ENCODE results near the gene ARHGAP24.

Gene ARHGAP24

GRCh38 chr4:85778632-85779131 lies 303.7 kb downstream of the ARHGAP24 start:
- no peak for DNase-seq (ENCODE audit: low read depth)

GRCh38 chr4:85779165-85779564 lies 304.2 kb downstream of the ARHGAP24 start:
- DNase-seq (ENCODE audit: low read depth), result no peak

GRCh38 chr4:85780664-85781063 lies 305.7 kb downstream of the ARHGAP24 start:
- DNase-seq (ENCODE audit: low read depth), result no peak

- DNase-seq (ENCODE audit: low read depth), result no peak
Measured at GRCh38 chr4:85783483-85783882, 308.5 kb downstream of the ARHGAP24 start.

- DNase-seq (ENCODE audit: low read depth), result no peak
Measured at GRCh38 chr4:85783900-85784299, 308.9 kb downstream of the ARHGAP24 start.

GRCh38 chr4:85784348-85784747 lies 309.4 kb downstream of the ARHGAP24 start:
- DNase-seq (ENCODE audit: low read depth), result no peak

- DNase-seq (ENCODE audit: low read depth), result no peak
Measured at GRCh38 chr4:85784947-85785346, 310.0 kb downstream of the ARHGAP24 start.

GRCh38 chr4:85787133-85787532 lies 312.2 kb downstream of the ARHGAP24 start:
- DNase-seq (ENCODE audit: low read depth), result no peak

GRCh38 chr4:85788604-85789003 lies 313.7 kb downstream of the ARHGAP24 start:
- no peak for DNase-seq (ENCODE audit: low read depth)

- DNase-seq (ENCODE audit: low read depth), result no peak
Measured at GRCh38 chr4:85789241-85789640, 314.3 kb downstream of the ARHGAP24 start.

GRCh38 chr4:85790582-85790981 lies 315.6 kb downstream of the ARHGAP24 start:
- DNase-seq (ENCODE audit: low read depth), result no peak

GRCh38 chr4:85792376-85793232 lies 317.7 kb downstream of the ARHGAP24 start:
- DNase-seq (ENCODE audit: low read depth), result no peak

GRCh38 chr4:85793233-85793585 lies 318.3 kb downstream of the ARHGAP24 start:
- DNase-seq (ENCODE audit: low read depth), result no peak

- DNase-seq (ENCODE audit: low read depth), result no peak
Measured at GRCh38 chr4:85798012-85798770, 323.2 kb downstream of the ARHGAP24 start.

GRCh38 chr4:85803856-85804255 lies 328.9 kb downstream of the ARHGAP24 start:
- no peak for DNase-seq (ENCODE audit: low read depth)

GRCh38 chr4:85805891-85806290 lies 330.9 kb downstream of the ARHGAP24 start:
- DNase-seq (ENCODE audit: low read depth), result no peak

GRCh38 chr4:85806334-85806733 lies 331.4 kb downstream of the ARHGAP24 start:
- no peak for DNase-seq (ENCODE audit: low read depth)

GRCh38 chr4:85807247-85807950 lies 332.4 kb downstream of the ARHGAP24 start:
- no peak for DNase-seq (ENCODE audit: low read depth)

GRCh38 chr4:85808104-85808503 lies 333.2 kb downstream of the ARHGAP24 start:
- DNase-seq (ENCODE audit: low read depth), result no peak

GRCh38 chr4:85808864-85809263 lies 333.9 kb downstream of the ARHGAP24 start:
- no peak for DNase-seq (ENCODE audit: low read depth)

- DNase-seq (ENCODE audit: low read depth), result no peak
Measured at GRCh38 chr4:85812776-85813175, 337.8 kb downstream of the ARHGAP24 start.

- no peak for DNase-seq (ENCODE audit: low read depth)
Measured at GRCh38 chr4:85815796-85816459, 341.0 kb downstream of the ARHGAP24 start.
